HEK293T (cell line): Measurements from ENCODE around the gene CA5A.

Experiments
- CTCF ChIA-PET: fragments of 350-600 bp; formaldehyde crosslinking; extraction: SDS; loops from one replicate; lab custom pipeline; 2021; ENCODE audit warnings: antibody characterized with exemption, inconsistent platforms; lab: Yijun Ruan, JAX
- POLR2A ChIA-PET: fragments of 350-600 bp; formaldehyde crosslinking; extraction: SDS; loops from one replicate; lab custom pipeline; 2020; ENCODE audit warnings: antibody characterized with exemption, inconsistent platforms; lab: Yijun Ruan, JAX
- DNase-seq: peaks from one replicate; pipeline ENCODE4 v3.0.0; 2012; ENCODE audit warnings: mixed read lengths; ENCODE audit errors: extremely low spot score
- ARNT ChIP-seq: fragments of 450-650 bp; IDR thresholded peaks from 2 replicates; pipeline ENCODE4 v1.6.1; 2017; ENCODE audit warnings: mild to moderate bottlenecking
- BHLHE40 ChIP-seq: fragments of 450-650 bp; IDR thresholded peaks from 2 replicates; pipeline ENCODE4 v1.6.1; 2016; ENCODE audit warnings: mild to moderate bottlenecking, moderate library complexity, borderline replicate concordance
- CTBP1 ChIP-seq: fragments of 450-650 bp; IDR thresholded peaks from 2 replicates; pipeline ENCODE4 v1.6.1; 2016; ENCODE audit warnings: borderline replicate concordance
- ELF4 ChIP-seq: fragments of 450-650 bp; IDR thresholded peaks from 2 replicates; pipeline ENCODE4 v1.6.1; 2017; ENCODE audit warnings: antibody characterized with exemption
- FOXA1 ChIP-seq: fragments of 450-650 bp; IDR thresholded peaks from 2 replicates; pipeline ENCODE4 v1.6.1; 2016; ENCODE audit warnings: mild to moderate bottlenecking
- FOXK2 ChIP-seq: fragments of 450-650 bp; IDR thresholded peaks from 2 replicates; pipeline ENCODE4 v1.6.1; 2016; ENCODE audit warnings: mild to moderate bottlenecking
- FOXM1 ChIP-seq: fragments of 450-650 bp; IDR thresholded peaks from 2 replicates; pipeline ENCODE4 v1.6.1; 2017; ENCODE audit warnings: mild to moderate bottlenecking, borderline replicate concordance
- HDGF ChIP-seq: fragments of 450-650 bp; IDR thresholded peaks from 2 replicates; pipeline ENCODE4 v1.6.1; 2017; ENCODE audit warnings: antibody characterized with exemption, borderline replicate concordance
- L3MBTL2 ChIP-seq: fragments of 450-650 bp; conservative IDR thresholded peaks from 2 replicates; pipeline ENCODE4 v1.6.1; 2016; ENCODE audit warnings: mild to moderate bottlenecking
- LEF1 ChIP-seq: fragments of 450-650 bp; IDR thresholded peaks from 2 replicates; pipeline ENCODE4 v1.6.1; 2017; ENCODE audit warnings: mild to moderate bottlenecking, borderline replicate concordance
- NFRKB ChIP-seq: fragments of 450-650 bp; IDR thresholded peaks from 2 replicates; pipeline ENCODE4 v1.6.1; 2016; ENCODE audit warnings: mild to moderate bottlenecking, moderate library complexity
- PKNOX1 ChIP-seq: fragments of 450-650 bp; IDR thresholded peaks from 2 replicates; pipeline ENCODE4 v1.6.1; 2016
- SP1 ChIP-seq: fragments of 450-650 bp; IDR thresholded peaks from 2 replicates; pipeline ENCODE4 v1.6.1; 2017
- SUZ12 ChIP-seq: fragments of 450-650 bp; IDR thresholded peaks from 2 replicates; pipeline ENCODE4 v1.6.1; 2016; ENCODE audit warnings: mild to moderate bottlenecking
- TARDBP ChIP-seq: fragments of 450-650 bp; IDR thresholded peaks from 2 replicates; pipeline ENCODE4 v1.6.1; 2016
- ZNF384 ChIP-seq: fragments of 450-650 bp; IDR thresholded peaks from 2 replicates; pipeline ENCODE4 v1.6.1; 2016

The CA5A gene

GRCh38 chr16:87931504-87931903, 4.8 kb downstream of the CA5A start:
- POLR2A ChIA-PET: interaction anchor here (0.9 kb wide), 1 partner anchor 22 kb away, joined by 3 read pairs; no protein-coding TSS in a partner anchor

GRCh38 chr16:87930456-87930855, 5.9 kb downstream of the CA5A start:
- peak; percentile 94 for TF ChIP-seq ZNF384
- no peak for TF ChIP-seq FOXA1
- POLR2A ChIA-PET: no interaction called here
- CTCF ChIA-PET: no interaction called here
- DNase-seq: peak; percentile 49

More at GRCh38 chr16:87931504-87931903, 4.8 kb downstream of the CA5A start:
- DNase-seq: no peak
- CTCF ChIA-PET: no interaction called here
- TF ChIP-seq L3MBTL2: no peak
- TF ChIP-seq ZNF384: no peak
- TF ChIP-seq SUZ12: no peak
- no peak for TF ChIP-seq BHLHE40
- TF ChIP-seq CTBP1: no peak

GRCh38 chr16:87929986-87930385, 6.3 kb downstream of the CA5A start:
- no peak for TF ChIP-seq TARDBP
- no peak for TF ChIP-seq FOXA1
- TF ChIP-seq CTBP1: no peak
- no peak for TF ChIP-seq NFRKB
- TF ChIP-seq PKNOX1: no peak
- TF ChIP-seq HDGF: no peak
- TF ChIP-seq SP1: no peak
- no peak for TF ChIP-seq ZNF384
- TF ChIP-seq FOXM1: no peak
- TF ChIP-seq BHLHE40: no peak
- no peak for TF ChIP-seq LEF1
- TF ChIP-seq ELF4: no peak
- no peak for TF ChIP-seq FOXK2
- ChIA-PET CTCF (no interaction called here), POLR2A (no interaction called here)
- no peak for DNase-seq

- CTCF ChIA-PET: no interaction called here
- DNase-seq: no peak
- TF ChIP-seq NFRKB (no peak), SP1 (no peak), SUZ12 (no peak), PKNOX1 (no peak), CTBP1 (no peak), FOXA1 (no peak), TARDBP (no peak), BHLHE40 (no peak), ZNF384 (no peak), HDGF (no peak), FOXM1 (no peak), ELF4 (no peak), LEF1 (no peak), FOXK2 (no peak), L3MBTL2 (no peak), ARNT (no peak)
- POLR2A ChIA-PET: no interaction called here
These were observed 9.2 kb downstream of the CA5A start for GRCh38 chr16:87927195-87927562.

GRCh38 chr16:87926246-87927194, 9.8 kb downstream of the CA5A start:
- ChIA-PET CTCF (interaction anchor here (1.6 kb wide), 1 partner anchor 76 kb away, joined by 3 read pairs; no protein-coding TSS in a partner anchor), POLR2A (no interaction called here)
- DNase-seq: no peak
- TF ChIP-seq SUZ12: no peak
- TF ChIP-seq FOXA1: no peak

GRCh38 chr16:87924811-87925670, 11.3 kb downstream of the CA5A start:
- no peak for DNase-seq
- TF ChIP-seq SUZ12: no peak
- TF ChIP-seq FOXM1: no peak
- no peak for TF ChIP-seq FOXK2
- no peak for TF ChIP-seq ELF4
- no peak for TF ChIP-seq SP1
- no peak for TF ChIP-seq FOXA1
- TF ChIP-seq NFRKB: no peak
- TF ChIP-seq TARDBP: no peak
- TF ChIP-seq ZNF384: no peak
- TF ChIP-seq HDGF: no peak
- no peak for TF ChIP-seq L3MBTL2
- no peak for TF ChIP-seq LEF1
- no peak for TF ChIP-seq BHLHE40
- TF ChIP-seq PKNOX1: no peak
- no peak for TF ChIP-seq ARNT
- no peak for TF ChIP-seq CTBP1
- ChIA-PET CTCF (interaction anchor here (0.5 to 1.6 kb wide), 3 partner anchors 10 to 148 kb away, joined by 3 to 4 read pairs (median 4); no protein-coding TSS in a partner anchor), POLR2A (interaction anchor here (1.5 kb wide), 1 partner anchor 26 kb away, joined by 4 read pairs; the partner anchor contains the start of gene BANP)
